Stimulated activated CD8-positive, alpha-beta memory T cell treated with anti-CD3 and anti-CD28 coated beads, Interleukin-12 subunit alpha, Interleukin-12 subunit beta, amount 100 ng/mL, for 24 hours (primary cell): ENCODE data around the gene KAZN.

ENCODE experiments used
- DNase-seq: peaks from one replicate; pipeline ENCODE4 v3.0.0-alpha.2; 2020; ENCODE audit errors: extremely low read depth

Gene KAZN

DNA sequence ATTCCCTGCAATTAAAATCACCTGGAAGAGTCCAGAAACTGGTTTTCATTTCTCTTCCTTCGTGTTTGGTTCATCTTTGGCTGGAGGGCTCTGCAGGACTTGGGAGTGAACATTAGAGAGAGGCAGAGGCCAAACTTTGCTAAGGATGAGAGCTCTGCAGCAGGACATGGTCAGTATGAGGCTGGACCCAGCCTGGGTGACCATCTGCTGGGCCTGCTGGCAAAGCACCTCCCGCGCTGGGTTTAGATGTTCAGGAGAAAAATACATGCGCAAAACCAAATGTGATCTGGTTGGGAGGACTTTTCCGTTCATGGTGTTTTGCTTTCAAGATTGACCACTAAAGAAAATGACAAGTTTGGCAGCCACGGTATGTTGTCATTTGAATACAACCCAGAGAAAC lies 15.9 kb downstream of the KAZN start:
- no peak for DNase-seq

DNA sequence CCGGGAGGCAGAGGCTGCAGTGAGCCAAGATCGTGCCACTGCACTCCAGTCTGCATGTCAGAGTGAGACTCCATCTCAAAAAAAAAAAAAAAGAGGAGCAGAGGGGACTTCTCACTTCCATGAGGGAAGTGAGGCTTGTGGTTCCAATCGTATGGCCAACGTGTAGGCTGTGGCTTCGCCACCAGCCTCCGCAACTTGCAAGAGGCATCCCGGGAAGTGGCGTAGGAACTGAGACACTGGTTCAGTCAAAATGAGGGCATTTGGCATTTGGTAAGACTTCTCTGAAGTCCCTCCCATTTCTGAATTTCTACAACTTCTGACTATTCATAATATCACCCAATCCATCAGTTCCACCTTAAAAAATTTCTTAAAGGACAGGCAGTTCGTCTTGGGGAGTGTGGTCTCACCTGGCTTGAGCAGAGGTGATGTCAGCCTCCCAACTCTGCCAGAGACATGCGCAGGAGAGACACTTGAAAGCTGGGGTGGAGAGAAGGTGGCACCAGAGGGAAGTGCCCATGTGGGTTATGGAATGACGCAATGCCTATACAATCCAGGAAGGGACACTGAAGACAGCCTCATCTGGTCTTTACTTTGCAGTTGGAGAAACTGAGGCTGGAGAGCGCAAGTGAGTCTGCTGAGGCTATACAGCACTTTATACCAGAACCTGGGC lies 17.2 kb downstream of the KAZN start:
- no peak for DNase-seq

DNA sequence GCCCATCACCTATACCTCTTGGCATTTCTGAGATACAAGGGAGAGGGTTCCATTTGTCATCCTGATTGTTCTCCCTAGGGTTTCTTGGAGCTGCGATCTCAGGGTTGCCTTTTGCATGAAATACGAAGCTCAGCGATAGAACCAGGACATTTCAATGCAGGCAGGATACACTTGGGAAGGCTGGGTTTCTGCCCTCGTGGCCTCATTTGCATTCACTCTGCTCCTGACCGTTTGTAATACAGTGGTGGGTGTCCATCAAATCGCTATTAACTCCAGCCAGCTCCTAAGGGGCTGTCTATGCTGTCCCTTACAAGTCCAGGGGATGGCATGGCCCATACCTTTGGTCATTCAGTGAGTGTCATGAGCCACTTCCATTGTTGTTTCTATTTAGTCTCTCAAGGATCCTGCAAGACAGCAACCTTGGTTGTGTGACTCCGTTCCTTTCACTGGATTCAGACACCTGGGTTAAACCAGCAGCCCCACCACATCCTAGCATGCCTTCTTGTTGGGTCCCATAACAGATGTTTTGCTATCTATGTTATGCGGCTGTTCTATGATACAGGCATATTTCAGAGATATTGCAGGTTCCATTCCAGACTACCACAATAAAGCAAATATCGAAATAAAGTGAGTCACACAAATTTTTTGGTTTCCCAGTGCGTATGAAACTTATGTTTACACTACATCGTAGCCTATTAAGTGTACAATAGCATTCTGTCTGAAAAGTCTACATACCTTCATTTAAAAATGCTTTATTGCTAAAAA lies 18.3 kb downstream of the KAZN start:
- DNase-seq, result no peak

DNA sequence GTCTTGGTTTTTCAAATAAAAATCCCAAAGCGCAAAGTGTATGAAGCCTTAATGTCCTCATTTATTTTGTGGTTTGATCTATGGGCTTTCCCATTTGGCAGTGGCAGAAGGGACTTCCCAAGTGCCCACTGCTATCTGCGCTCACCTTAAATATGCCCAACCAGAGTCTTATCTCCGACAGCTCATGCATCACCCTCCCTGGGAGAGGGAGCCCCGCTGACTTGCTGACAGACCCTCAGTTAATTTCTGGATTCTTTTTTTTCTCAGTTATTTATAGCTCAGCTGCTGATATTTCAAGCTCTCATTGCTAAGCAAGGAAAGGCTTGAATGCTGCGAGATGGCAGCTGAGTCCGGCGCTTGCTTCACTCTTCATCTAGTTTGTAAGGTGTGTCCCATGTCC lies 19.3 kb downstream of the KAZN start:
- no peak for DNase-seq

DNA sequence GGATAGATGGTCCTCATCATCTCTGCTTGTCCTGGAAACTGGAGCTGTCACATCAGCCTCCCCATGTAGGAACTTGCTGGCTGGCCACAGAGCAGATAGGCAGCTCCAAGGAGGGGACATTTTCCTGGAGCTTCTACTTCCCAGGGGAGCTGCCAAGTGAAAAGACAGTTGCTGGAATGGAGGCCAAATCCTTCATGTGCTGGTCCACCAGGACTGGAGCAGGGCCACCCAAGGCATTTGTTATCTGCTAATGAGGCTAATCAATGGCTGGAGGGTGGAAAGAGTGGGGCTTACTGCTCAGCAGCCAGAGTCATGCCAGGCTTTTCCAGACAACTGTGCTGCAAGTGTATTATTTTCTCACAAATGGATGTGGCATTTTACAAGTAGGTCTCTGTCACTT lies 22.5 kb downstream of the KAZN start:
- no peak for DNase-seq

DNA sequence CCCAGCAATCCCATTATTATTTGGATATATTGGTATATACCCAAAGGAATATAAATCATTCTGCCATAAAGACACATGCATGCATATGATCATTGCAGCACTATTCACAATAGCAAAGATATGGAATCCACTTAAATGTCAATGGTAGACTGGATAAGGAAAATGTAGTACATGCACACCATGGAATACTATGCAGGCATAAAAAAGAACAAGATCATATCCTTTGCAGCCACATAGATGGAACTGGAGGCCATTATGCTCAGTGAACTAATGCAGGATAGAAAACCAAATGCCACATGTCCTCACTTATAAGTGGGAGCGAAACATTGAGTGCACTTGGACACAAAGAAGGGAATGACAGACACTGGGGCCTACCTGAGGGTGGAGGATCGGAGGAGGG lies 24.6 kb downstream of the KAZN start:
- no peak for DNase-seq

DNA sequence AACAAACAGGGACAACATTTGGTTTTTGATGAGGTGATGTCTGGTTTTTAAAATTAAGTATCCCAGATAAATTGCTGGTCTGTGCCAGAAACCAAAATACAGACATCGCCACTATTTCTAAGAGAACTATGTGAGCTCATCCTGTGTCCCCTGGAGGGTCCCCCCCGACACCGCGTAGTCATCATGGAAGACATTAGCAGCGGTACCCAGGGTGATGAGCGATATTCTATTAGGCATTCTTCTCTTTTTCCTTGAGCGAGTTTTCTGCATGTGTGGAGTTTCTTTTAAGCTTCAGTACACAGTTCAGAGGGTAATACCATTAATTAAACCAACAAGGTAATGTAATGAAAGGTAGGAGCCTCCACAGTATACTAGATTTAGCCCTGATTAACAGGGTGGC lies 26.5 kb downstream of the KAZN start:
- no peak for DNase-seq

DNA sequence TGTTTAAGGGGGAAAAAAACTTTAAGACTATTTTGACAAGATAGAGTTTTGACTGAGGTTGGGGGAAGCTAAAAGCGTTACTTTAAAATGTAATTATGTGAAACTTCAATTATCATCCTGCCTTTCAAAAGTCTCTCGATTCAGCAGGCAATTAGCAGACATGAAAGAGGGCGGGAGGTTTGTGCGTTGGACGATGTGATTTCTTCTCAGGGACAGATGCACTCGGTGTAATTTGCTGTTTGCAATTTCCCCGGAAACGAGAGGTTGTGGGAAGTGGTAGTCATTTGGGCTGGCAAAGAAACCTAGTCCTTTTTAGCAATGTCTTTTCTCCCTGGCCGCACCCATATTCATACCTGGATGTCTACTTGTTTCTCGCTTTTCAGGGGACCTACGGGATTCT lies 27.1 kb downstream of the KAZN start:
- no peak for DNase-seq

DNA sequence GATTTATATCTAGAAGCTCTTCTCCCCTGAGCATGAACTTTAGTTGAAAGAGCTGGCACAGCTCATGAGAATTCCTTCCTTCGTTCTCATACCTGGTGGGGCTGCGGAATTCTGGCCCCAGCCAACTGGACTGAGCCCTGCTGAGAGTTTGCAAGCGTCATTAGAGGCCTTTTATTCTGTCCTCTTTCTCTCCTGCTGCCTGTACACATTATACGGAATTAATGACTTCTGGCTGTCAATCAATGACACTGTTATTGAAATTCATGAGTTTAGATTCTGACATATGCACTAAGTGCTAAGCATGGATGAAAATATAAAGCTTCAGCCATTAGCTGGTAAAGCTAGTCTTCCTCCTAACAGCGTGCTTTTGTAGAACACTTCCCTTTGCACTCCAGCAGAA lies 27.5 kb downstream of the KAZN start:
- DNase-seq, result no peak

DNA sequence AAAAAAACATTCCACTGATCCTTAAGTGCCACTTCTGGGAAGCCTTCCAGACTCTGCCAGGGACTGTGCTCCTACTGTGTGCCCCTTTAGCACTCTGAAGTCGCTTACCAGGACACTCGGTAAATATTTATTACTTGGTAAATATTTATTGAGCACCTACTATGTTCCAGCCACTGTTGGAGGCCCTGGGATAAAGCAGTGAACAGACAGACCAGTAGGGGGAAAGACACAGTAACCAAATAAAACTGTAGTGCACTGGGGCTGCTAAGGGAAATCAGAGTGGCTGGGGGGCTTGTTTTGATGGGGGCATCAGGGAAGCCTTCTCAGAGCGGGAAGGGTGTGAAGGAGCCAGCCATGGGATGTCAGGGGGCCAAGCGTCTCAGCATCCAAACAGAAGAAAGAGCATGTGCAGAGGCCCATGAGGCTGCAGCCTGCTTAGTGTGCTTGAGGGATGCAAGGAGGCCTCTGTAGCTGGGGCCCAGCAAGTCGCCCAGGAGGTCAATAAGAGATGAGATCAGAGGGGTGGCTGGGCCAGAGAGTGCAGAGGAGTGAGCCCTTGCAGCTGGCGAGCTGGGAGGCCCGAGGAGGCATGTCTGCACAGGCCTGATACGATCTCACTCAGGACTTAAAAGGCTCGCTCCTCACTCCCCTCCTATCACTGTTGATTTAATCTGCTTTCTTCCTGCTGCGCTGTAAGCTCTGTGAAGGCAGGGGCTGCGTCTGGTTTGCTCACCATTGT lies 28.6 kb downstream of the KAZN start:
- no peak for DNase-seq

DNA sequence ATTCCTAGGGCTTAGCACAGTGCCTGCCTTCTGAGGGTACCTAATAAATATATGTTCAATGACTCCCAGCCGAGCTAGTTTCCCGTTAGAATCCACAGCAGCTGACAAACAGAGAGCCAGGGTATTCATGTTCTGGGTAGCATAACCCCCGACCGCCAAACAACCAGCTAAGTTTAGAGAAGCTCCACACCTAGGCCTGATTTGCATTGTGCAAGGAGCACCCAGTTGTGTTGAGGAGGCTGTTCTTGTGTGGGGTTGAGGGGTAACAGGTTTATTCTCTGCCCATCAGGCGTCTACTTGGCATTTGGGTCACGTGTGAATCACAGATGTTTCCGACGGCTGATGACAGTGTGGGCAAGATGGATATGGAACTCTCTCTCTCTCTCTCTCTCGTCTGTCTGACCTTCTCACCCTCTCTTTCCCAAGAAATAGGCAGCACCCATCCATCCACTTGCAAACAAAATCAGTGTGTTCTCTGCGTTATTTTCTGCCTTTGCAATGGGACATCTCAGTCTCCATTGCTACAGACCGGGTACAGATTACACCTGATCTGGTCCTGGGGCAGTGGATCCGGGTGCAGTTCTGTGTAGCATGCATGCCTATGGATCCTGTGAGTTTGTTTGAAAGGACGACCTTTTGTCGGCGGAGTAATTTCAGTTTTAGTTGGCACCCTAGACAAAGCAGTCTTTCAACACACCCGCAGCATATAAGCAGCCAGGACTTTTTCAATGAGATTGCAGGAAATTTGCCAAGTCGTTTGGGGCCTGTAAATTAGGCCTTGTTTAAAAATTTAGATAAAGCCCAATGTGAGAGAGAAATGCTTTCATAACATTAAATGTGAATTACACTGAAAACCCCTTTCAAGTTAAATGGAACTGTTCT lies 29.4 kb downstream of the KAZN start:
- no peak for DNase-seq

DNA sequence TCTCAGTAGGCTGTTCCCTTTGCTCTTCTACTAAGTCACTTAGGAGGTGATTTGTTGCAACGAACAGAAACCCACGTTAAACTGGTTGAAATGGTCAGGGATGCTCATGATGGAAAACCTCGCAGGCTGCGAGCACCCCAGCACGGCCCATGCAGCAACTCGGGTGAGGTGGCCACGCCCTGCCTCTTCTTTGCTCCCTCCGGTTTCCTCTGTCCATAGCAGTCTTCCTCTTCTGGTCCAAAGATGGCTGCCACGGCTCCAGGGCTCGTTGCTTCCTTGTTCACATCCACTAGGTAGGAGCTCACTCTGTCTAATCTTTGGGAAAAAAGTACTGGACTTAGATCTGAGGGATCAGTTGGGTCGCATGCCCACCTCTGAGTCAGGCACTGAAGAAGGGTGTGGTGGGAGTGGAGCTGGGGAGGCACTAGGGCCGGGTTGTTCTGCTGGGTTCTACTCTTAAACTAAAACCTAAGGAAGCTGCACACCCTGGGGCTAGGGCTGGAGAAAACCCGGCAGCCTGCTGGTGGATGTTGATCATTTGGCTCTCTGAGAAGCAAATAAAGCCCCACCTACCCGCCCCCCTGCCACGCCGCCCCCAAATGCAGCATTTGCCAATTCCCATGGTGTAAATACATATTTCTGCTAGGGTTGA lies 31.0 kb downstream of the KAZN start:
- DNase-seq, result no peak

DNA sequence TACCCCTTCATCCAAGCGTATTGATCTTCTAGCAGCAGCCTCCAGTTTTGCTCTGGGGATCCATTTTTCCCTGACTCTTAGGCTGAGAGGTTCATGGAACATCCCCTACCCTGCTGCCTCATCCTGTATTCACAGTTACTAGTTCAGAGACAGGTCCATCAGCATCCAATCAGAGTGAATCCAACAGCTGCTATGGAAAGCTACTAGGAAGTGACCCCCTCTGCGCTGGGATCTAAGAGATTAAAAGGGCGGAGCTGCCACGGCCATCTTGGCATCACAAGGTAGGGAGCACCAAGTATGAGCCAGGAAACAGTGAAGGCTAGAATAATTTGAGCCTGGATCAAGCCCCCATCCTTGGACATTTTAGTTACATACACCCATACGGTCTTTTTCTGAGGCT lies 32.5 kb downstream of the KAZN start:
- no peak for DNase-seq

DNA sequence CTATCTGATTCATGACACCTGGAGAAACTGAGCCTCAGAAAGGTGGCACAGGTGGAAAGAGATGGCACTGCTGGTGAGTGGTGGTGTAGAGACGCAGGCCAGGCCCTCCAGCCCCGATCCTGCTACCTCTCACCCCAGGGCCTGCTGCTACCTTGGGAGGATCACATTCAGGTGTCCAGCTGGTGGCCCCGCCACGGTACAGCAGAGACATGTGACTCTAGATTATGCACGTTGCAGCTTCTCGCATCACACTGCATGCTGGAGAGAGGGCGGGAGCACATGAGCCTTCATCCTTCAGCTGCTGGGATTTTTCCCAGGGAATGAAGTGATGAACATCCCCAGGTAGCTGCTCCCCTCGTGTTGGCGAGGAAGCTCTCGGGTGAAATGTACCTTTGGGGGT lies 32.9 kb downstream of the KAZN start:
- no peak for DNase-seq

DNA sequence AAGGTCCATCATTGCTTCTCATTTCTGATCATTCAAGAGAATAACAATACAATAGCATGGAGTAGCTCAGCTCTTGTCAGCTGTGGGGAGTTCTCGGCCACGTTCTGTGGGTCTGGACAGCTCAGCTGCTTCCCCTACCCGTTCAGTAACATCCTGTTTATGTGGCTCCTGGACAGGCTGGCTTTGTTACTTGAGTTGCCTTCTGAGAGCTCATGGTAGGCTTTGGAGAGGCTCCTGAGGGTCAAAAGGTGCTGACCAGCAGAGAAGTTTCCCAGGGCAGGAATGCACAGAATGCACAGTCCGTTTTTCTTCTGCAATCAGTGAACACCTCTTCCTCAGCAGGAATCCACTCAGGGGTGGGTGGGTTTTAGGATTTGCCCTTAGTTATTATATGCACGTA lies 36.0 kb downstream of the KAZN start:
- no peak for DNase-seq

DNA sequence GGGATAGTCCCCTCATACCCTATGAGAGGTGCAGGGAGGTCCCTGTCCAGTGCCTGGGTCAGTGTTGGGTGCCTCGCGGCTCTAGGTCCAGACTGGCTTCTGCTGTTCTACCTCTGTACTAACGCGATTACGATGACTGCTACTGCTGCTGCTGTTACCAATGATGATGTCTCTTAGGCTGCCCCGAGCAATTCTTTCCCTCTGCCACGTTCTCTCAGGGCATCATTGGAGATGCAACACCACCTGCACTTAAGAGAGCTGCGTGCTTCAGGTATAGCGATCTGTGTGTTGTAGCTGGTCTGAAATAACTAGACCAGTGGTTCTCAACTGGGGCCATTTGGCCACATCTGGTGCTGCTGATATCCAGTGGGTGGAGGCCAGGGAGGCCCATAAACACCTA lies 36.9 kb downstream of the KAZN start:
- no peak for DNase-seq

DNA sequence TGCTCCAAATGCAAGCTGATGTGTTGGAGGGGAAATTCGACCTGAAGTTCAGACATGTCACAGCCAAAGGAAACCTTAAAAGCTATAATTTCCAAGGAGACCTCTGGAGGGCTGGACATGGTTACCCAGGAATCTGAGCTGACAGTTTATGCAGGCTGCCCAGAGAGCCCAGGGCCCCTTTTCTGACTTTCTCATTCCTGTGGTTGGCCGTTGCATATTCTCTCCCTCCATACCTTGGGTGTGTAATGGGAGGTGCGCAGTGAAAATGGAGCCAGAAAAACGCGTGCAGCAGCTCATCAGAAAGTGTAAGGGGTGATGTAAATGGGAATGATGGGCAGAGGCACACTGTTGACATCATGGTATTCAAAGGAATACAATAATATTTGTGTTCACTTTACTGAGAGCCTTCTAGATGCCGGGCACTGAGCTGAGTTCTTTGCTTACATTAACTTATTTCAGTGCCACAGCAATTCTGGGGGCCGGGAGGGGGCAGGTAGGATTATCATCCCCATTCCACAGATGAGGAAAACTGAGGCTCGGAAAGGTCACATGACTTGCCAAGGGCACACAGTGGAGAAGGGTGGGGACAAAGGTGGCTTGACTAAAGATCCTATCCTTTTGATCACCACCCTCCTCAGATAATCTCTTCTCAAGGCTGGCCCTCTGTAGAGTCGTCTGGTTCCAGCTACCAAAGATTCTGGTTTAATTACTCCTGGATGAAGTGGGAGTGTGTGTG lies 38.6 kb downstream of the KAZN start:
- DNase-seq, result no peak

DNA sequence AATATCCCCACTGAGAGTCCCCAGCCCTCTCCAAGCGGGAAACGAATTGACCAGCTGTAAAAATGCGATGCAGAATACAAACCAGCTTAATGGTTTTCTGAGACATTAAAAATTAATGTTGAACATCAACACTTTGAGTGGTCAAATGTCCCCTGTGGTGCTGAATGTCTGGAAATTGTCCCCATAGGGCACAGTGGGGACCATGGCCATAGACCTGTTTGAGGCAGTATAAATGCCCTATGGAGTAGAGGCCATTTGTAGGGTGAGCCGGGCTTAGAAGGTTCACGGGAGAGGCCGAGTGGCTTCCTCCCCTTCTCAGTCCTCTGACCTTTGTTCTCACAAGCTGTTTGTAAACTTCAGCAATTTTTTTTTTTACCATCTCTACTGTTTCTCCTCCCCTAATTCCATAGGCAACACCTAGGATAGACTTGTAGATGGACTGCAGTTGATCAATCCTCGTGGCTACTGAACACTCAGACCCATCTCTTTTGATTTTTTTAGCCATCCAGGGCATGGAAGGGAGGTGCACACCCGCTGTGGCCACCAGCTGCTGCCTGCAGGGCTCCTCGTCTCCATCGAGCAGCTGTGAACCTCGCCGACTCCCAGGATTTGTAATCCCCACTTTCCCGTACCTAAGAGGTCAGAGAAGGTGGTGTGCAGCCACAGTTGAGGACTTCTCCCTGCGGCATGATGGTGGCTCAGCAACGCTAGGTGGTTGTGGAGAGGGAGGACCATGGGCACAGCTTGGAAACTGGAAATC lies 41.0 kb downstream of the KAZN start:
- no peak for DNase-seq

DNA sequence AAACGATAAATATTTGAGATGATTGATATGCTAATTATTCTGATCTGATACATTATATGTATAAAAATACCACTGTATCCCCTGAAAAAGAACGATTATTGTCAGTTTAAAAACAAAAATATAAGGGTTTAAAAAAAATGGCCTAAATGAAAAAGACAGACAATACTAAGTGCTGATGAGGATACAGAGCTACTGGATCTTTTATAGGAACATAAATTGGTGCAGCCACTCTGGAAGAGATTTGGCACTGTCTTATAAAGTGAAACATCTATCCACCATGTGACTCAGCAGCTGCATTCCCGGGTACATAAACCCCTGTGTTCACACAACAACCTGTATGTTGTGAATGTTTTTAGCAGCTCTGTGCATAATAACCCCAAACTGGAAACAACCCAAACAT lies 44.2 kb downstream of the KAZN start:
- DNase-seq, result no peak

DNA sequence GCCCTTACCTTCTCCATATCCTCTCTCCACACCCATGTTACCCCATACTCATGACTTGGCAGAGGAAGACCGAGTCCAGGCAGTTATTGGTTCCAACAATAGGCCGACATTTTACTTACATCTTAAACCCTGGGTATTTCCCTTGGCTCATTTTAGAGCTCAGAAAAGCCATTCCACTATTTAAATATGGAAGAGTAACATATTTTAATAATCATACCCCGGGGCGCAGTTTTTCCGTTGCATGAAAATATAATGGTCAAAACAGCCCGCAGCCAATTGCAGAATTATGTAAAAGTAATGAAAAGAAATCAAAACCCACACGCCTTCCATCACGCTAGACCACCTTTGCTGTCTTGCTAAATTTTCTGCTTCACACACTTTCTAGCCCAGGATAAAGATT lies 48.5 kb downstream of the KAZN start:
- DNase-seq, result no peak
